HG02973 (cell line): ENCODE measurements around the gene REM2.
A peak's percentile ranks its signal among the peaks of the same experiment; 100 is the strongest.

Experiments used
- ATAC-seq: cut with Tn5 transposase; IDR thresholded peaks from one replicate; pipeline ENCODE4 v1.9.1; 2021; ENCODE audit warnings: moderate library complexity; ENCODE audit not compliant: unreplicated experiment

REM2 gene

DNA sequence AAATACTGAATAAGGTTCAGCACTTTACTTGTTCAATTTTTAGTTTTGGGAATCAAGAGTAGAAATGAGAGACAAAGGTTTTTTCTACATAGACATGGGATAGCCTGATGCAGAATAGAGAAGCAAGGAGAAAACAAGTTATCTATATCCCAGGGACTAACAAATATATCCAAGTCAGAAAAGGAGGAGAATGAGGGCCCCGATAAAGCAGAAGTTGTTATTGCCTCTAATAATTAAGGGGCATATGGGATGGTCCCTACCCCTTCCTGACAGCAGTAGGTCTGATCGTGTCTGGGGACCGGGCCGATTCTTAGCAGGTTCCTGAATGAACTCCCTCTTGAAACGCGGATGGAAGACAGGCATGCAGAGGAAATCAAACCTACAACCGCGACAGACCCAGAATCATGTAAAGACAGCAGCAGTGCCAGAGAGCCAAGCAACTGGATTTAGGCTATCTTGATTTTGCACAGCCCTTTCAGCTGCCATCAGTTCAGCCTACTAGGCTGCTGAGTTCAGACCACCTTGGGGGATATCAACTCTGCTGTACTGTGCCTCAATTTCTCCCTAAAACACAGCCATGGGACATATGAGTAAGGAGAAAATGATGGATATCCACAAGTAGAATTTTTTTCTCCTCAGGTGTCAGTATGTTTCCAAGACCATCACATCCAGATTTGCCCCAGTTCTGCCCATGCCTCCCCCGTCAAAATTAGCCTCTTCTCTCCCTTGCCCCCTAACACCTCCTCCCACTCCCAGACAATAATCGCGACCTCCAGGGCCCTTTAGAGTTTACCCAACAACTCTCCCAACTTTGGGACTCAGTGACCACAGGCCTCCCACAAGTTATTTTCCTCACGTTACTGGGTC is 45.4 kb downstream of the REM2 start:
- no peak for ATAC-seq

DNA sequence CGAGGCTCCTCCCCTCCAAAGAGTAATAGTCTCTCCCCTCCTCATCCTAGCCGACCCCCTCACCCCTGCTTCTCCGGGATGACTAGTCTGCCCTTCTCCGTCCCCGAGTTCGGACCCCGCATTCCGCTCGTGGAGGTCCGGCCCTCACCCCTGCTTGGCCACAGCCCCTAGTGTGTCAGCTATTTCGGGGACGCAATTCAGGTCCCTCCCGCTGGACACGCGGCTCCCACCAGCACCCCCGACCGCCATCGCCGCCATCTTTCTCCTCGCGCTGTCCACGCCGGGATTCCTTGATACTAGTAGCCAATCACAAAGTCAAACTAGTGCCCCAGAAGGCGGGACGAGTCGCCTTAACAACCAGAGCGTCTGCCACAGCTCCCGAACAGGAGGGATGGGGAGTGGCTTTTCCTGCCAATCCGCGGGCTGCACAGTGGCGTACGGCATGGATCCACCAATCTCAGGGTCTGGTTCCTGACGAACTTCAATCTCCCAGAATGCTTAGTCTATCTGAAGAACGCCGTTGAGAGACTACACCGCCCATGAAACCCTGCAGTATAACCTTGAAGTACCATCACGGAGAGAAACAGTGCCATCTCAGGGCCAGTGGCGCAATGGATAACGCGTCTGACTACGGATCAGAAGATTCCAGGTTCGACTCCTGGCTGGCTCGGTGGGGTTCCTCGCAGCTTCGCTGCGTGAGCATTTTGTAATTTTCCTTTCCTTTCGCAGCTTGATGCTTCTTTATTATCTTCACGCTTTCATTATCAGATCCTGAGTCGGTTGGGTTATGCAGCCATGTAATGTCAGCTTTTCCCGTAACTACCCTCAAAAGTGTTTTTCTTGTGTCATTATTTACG is 46.3 kb downstream of the REM2 start, which contains the start of gene PRMT5:
Gene PRMT5 (minus strand): TSS at position 273 of the 857 bp plus-strand sequence. CDS start 15 bp downstream, at position 258.
- ATAC-seq = peak; percentile 83

DNA sequence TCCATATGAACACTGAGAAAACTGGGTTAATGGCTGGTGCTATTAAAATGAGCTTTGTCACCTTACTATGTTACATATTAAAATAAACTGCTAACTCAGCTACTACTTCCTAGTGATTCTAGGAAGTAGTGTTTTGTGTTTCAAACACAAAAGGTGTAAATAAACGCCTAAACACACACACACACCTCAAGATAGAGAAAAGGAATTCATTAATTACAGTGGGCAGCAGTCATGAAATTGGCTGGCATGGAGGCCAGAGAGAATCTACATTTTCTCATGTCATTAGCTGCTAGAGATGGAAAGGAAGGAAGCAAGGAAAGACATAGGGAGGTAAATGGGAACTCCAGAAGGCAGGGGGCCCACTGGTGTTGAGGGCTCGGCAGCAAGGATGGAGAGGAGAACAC is 46.9 kb downstream of the REM2 start:
- ATAC-seq = no peak

- no peak for ATAC-seq
Measured at GRCh38 chr14:22932146-22932545, 49.1 kb downstream of the REM2 start.

GRCh38 chr14:22935156-22935555 is 52.1 kb downstream of the REM2 start:
- ATAC-seq = no peak
